ENCODE results near the gene RDX.

GRCh38 chr11:110160016-110160415 is 136.4 kb downstream of the RDX start:
- TF ChIP-seq CTCF (conservative IDR thresholded peaks at IDR 0.05): no peak
- TF ChIP-seq EZH2 (IDR thresholded peaks at IDR 0.05; ENCODE audit: low read depth): no peak

Measured in PC-9 (cell line).